Kidney (tissue), 14 donors: ENCODE results near the gene TMEM161A. TPM values are rescaled to one million over a fixed set of nuclear protein-coding genes. Genes with fewer than 3 reads are reported as not detected.
A peak's percentile ranks its signal among the peaks of the same experiment; 100 is the strongest.

Experiments used
- DNase-seq, 5 donors: peaks; one replicate each; pipeline ENCODE4 v3.0.0-alpha.2; 2013 to 2020
- FAIRE-seq: peaks from 2 replicates; lab custom pipeline; 2012; peaks lifted over from hg19 to GRCh38; lab: Jason Lieb, UNC
- H3K27ac ChIP-seq, 2 donors: one replicate each; pipeline ENCODE4 v1.7.0; 2013; ENCODE audit warnings: low read depth in 2 of 2, low read length in 2 of 2, inconsistent platforms in 1 of 2
- H3K27me3 ChIP-seq: one replicate; pipeline ENCODE4 v1.7.1; 2013; ENCODE audit warnings: low read length, inconsistent platforms; ENCODE audit not compliant: control insufficient read depth, insufficient read depth
- H3K36me3 ChIP-seq, 3 donors: one replicate each; pipeline versions ENCODE4 v1.7.0 to v1.7.1; 2013; ENCODE audit warnings: low read length in 3 of 3, control low read depth in 1 of 3, inconsistent platforms in 1 of 3; ENCODE audit not compliant: insufficient read depth in 3 of 3, control insufficient read depth in 2 of 3
- H3K4me1 ChIP-seq, 3 donors: one replicate each; pipeline versions ENCODE4 v1.7.0 to v1.7.1; 2013; ENCODE audit warnings: low read length in 3 of 3, inconsistent platforms in 1 of 3, low read depth in 1 of 3; ENCODE audit not compliant: control insufficient read depth in 2 of 3, insufficient read depth in 2 of 3
- H3K4me3 ChIP-seq, 3 donors: one replicate each; pipeline versions ENCODE4 v1.7.0 to v1.8.1; 2013; ENCODE audit warnings: low read length in 3 of 3, control low read depth in 1 of 3, inconsistent platforms in 1 of 3
- H3K9ac ChIP-seq, 3 donors: one replicate each; pipeline versions ENCODE4 v1.7.0 to v1.7.1; 2013; ENCODE audit warnings: low read length in 3 of 3, control low read depth in 1 of 3, inconsistent platforms in 1 of 3
- H3K9me3 ChIP-seq, 3 donors: one replicate each; pipeline versions ENCODE4 v1.7.0 to v1.7.1; 2013; ENCODE audit warnings: low read length in 3 of 3, control low read depth in 1 of 3, inconsistent platforms in 1 of 3; ENCODE audit not compliant: control insufficient read depth in 2 of 3, insufficient read depth in 1 of 3
- intact Hi-C: fragments of 100-400 bp; cut with DNase I; formaldehyde crosslinking; loops from one replicate; pipeline ENCODE4 v1.11.1; 2022
- polyA plus RNA-seq: library from polyadenylated mRNA; stranded (reverse); fragments of 350-450 nt; fragmentation: Illumina TruSeq; extraction: RNeasy Lipid Tissue Mini Kit (QIAGEN cat#74804); gene quantifications from one replicate; pipeline ENCODE4 v1.2.3, GENCODE V29; 2014; ENCODE audit warnings: low read depth, low replicate concordance; ENCODE audit not compliant: insufficient read depth
- total RNA-seq: library from RNA; stranded (reverse); fragmentation: NEBNext Ultra II Directional; extraction: Animal tissue kit (Norgen Biotek cat#: 25700); gene quantifications from one replicate; pipeline ENCODE4 v1.2.1, GENCODE V29; 2021
- TF ChIP-seq, protein P1 (sequence below): IDR thresholded peaks from 3 replicates; pipeline ENCODE4 v1.5.1; 2012; ENCODE audit warnings: mild to moderate bottlenecking, moderate library complexity, borderline replicate concordance; ENCODE audit not compliant: insufficient read depth; ENCODE audit errors: extremely low read depth
- donor health status: control.
- donor health status: control.
- donor health status: control.
- donor health status: control.
- donor health status: control.
- donor health status: DM: yes; HTN: yes; CAD: no.
- donor health status: Normal renal cell carcinoma (clear cell type).

The TMEM161A gene
- total and polyA plus RNA-seq, 2 donors from 2014 or later = 23.9 to 37.1 TPM

DNA sequence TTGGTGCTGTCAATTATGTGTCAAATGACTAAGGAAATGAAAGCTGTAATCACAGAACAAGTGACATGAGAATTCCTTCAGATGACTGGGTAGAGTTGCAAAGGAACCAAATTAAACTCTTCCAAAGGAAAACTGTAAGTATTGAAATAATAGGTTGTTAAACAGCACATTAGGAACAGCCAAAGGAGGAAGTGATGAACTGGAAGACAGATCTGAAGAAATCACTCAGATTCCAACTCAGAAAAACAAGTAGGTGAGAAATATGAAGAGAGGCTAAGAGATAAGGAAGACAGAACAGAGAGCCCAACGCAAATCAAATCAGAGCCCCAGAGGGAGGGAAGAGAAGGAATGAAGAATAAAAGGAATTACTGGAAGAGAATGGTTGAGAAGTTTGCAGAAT lies 15.4 kb downstream of the TMEM161A start:
- Histone ChIP-seq H3K4me1 (no peaks in the 10 kb centered on the region), H3K36me3 (no peaks in the 10 kb centered on the region), H3K27me3 (no peaks in the 10 kb centered on the region), H3K4me3 (no peak overlapping the region), H3K9ac (no peak overlapping the region), H3K27ac (no peak overlapping the region), H3K9me3 (peaks cover 0 to 5% (median 2%) of the 10 kb centered on the region in 3 donors)
- no peak for FAIRE-seq
- no peak for DNase-seq
- intact Hi-C loops = no loop called here
- TF ChIP-seq, protein P1, sequence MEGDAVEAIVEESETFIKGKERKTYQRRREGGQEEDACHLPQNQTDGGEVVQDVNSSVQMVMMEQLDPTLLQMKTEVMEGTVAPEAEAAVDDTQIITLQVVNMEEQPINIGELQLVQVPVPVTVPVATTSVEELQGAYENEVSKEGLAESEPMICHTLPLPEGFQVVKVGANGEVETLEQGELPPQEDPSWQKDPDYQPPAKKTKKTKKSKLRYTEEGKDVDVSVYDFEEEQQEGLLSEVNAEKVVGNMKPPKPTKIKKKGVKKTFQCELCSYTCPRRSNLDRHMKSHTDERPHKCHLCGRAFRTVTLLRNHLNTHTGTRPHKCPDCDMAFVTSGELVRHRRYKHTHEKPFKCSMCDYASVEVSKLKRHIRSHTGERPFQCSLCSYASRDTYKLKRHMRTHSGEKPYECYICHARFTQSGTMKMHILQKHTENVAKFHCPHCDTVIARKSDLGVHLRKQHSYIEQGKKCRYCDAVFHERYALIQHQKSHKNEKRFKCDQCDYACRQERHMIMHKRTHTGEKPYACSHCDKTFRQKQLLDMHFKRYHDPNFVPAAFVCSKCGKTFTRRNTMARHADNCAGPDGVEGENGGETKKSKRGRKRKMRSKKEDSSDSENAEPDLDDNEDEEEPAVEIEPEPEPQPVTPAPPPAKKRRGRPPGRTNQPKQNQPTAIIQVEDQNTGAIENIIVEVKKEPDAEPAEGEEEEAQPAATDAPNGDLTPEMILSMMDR = no peak

DNA sequence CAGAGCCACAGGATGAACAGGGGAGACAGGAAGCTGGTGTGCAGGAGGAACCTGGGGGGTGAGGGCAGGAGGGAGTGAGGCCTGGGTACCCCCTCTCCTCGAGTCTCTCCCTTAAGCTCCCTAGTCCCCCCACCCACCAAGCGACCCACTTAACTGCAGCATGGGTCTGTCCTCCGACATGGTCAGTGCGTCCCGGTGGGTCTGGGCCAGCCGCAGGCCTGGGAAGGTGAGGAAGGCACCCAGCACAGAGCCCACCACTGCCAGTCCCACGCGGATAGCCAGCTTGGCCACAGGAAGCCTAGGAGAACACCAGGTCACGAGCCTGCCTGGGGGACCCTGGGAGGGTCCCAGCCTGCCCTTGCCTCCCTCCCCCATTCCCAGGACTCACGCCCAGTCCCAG lies 16.9 kb downstream of the TMEM161A start:
- TF ChIP-seq, protein P1 = no peak
- Histone ChIP-seq H3K4me1 (no peaks in the 10 kb centered on the region), H3K27ac (no peak overlapping the region), H3K4me3 (no peak overlapping the region), H3K9ac (no peak overlapping the region), H3K9me3 (peaks cover 0 to 5% (median 2%) of the 10 kb centered on the region in 3 donors), H3K27me3 (no peaks in the 10 kb centered on the region), H3K36me3 (no peaks in the 10 kb centered on the region)
- no peak for DNase-seq
- intact Hi-C loops = no loop called here
- no peak for FAIRE-seq

DNA sequence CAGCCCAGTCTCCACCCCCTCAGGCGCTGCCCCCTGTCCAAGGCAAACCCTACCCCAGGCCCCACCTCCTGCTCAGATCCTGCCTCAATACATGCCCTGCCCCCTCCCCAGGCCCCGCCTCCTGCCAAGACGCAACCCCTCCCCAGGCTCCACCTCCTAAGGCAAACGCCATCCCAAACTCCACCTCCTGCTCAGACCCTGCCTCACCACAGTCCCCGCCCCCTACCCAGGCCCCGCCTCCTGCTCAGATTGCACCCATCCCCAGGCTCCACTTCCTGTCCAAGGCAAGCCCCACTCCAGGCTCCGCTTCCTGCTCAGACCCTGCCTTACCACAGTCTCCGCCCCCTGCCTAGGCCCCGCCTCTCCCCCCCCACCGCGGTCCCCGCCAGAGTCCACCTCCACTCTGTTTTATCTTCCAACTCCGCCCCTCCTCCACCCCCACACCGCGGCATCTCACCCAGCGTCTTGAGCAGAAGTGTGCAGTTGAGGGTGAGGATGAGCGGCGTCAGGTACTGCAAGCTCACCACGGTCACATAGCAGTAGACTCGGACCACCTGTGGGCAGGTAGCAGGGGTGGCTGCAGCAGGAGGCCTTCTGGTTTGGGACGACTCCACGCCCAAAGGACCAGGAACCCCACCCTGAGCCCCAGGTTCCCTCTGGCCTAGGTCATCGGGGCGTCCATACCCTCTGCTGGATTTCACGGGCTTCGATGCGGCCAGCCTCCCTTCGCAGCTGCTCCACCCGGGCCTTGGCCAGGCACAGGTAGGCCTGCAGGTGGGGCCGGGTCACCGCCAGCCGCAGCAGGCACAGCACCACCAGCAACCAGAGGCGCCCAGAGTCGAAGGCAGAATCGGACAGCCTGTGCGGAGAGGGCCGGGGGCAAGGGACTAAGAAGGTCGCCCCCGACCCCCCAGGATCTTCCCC lies 17.7 kb downstream of the TMEM161A start:
- intact Hi-C loops = no loop called here
- H3K9me3 ChIP-seq = peaks cover 0 to 5% (median 2%) of the 10 kb centered on the region in 3 donors
- H3K4me3 ChIP-seq = no peak overlapping the region
- TF ChIP-seq, protein P1 = no peak
- no peak for FAIRE-seq
- H3K27ac ChIP-seq = no peak overlapping the region
- H3K27me3 ChIP-seq = no peaks in the 10 kb centered on the region
- peak; percentile 91 to 99 (median 95) for DNase-seq
- no peaks in the 10 kb centered on the region for H3K4me1 ChIP-seq
- H3K36me3 ChIP-seq = no peaks in the 10 kb centered on the region
- H3K9ac ChIP-seq = no peak overlapping the region
